Bronchial epithelial cell (primary cell): ENCODE measurements around the gene INAFM1. TPM values are rescaled to one million over a fixed set of nuclear protein-coding genes. Genes with fewer than 3 reads are reported as not detected.
A peak's percentile ranks its signal among the peaks of the same experiment; 100 is the strongest.
"Not testable (repeated sequence)": the region's sequence is repeated elsewhere in the genome, so short reads cannot be mapped to it uniquely, and the experiment has no call there.

Source experiments
- DNase-seq: peaks from one replicate; pipeline ENCODE4 v3.0.0-alpha.2; 2010; ENCODE audit warnings: low read depth
- FAIRE-seq: peaks from 2 replicates; lab custom pipeline; 2011; peaks lifted over from hg19 to GRCh38; lab: Jason Lieb, UNC
- H3K27me3 ChIP-seq: 2 replicates; pipeline ENCODE4 v1.5.1; 2011; ENCODE audit warnings: low read length; ENCODE audit not compliant: control insufficient read depth, insufficient read depth
- H3K36me3 ChIP-seq: 2 replicates; pipeline ENCODE4 v1.5.1; 2011; ENCODE audit warnings: low read length; ENCODE audit not compliant: control insufficient read depth, insufficient read depth
- H3K4me3 ChIP-seq: 2 replicates; pipeline ENCODE4 v1.5.1; 2011; ENCODE audit warnings: mild to moderate bottlenecking, low read depth, low read length, control low read depth
- CTCF ChIP-seq: IDR thresholded peaks from 2 replicates; pipeline ENCODE4 v1.5.1; 2011; ENCODE audit warnings: mild to moderate bottlenecking, moderate library complexity, low read length, control low read depth, inconsistent platforms; ENCODE audit not compliant: insufficient read depth, severe bottlenecking
- total RNA-seq: library from RNA; depleted of rRNA; stranded (reverse); fragments of >200 nt; gene quantifications from 2 replicates; pipeline ENCODE4 v1.2.1, GENCODE V29; 2014

Gene INAFM1
- total RNA-seq, 1 donor from 2014 or later: 0.53 TPM

GRCh38 chr19:47257411-47258169 is 17.1 kb upstream of the INAFM1 start:
- H3K36me3 ChIP-seq: peaks cover 26% of the 10 kb centered on the region
- FAIRE-seq (no peak), DNase-seq (no peak)
- no peak for TF ChIP-seq CTCF
- no peaks in the 10 kb centered on the region for H3K27me3 ChIP-seq
- H3K4me3 ChIP-seq: peak overlapping the region; percentile 33

GRCh38 chr19:47258434-47258833 is 16.3 kb upstream of the INAFM1 start:
- no peak for FAIRE-seq
- peaks cover 28% of the 10 kb centered on the region for H3K36me3 ChIP-seq
- no peak for DNase-seq
- H3K27me3 ChIP-seq: no peaks in the 10 kb centered on the region
- TF ChIP-seq CTCF: no peak
- no peak overlapping the region for H3K4me3 ChIP-seq

- Histone ChIP-seq H3K4me3 (no peak overlapping the region), H3K36me3 (peaks cover 29% of the 10 kb centered on the region), H3K27me3 (no peaks in the 10 kb centered on the region)
- no peak for FAIRE-seq
- no peak for TF ChIP-seq CTCF
- no peak for DNase-seq
These were observed 15.7 kb upstream of the INAFM1 start for GRCh38 chr19:47258895-47259555.

- H3K4me3 ChIP-seq: no peak overlapping the region
- no peaks in the 10 kb centered on the region for H3K27me3 ChIP-seq
- no peak for TF ChIP-seq CTCF
- FAIRE-seq (no peak), DNase-seq (no peak)
- H3K36me3 ChIP-seq: peaks cover 34% of the 10 kb centered on the region
These were observed 14.2 kb upstream of the INAFM1 start for GRCh38 chr19:47260476-47260875.

- DNase-seq, FAIRE-seq, H3K27me3 ChIP-seq, H3K4me3 ChIP-seq: not testable (repeated sequence)
- H3K36me3 ChIP-seq: peaks cover 38% of the 10 kb centered on the region
These were observed 12.5 kb upstream of the INAFM1 start for GRCh38 chr19:47261946-47262793.

GRCh38 chr19:47264629-47265028 is 10.1 kb upstream of the INAFM1 start:
- Histone ChIP-seq H3K27me3 (no peaks in the 10 kb centered on the region), H3K36me3 (peaks cover 30% of the 10 kb centered on the region), H3K4me3 (no peak overlapping the region)
- DNase-seq (no peak), FAIRE-seq (no peak)
- no peak for TF ChIP-seq CTCF
